Measurements from ENCODE around the gene HM13. TPM values are rescaled to one million over a fixed set of nuclear protein-coding genes. Genes with fewer than 3 reads are reported as not detected.
A peak's percentile ranks its signal among the peaks of the same experiment; 100 is the strongest.

HM13 gene
- total RNA-seq, 2 donors from 2014 or later, result 131 to 146 TPM

DNA sequence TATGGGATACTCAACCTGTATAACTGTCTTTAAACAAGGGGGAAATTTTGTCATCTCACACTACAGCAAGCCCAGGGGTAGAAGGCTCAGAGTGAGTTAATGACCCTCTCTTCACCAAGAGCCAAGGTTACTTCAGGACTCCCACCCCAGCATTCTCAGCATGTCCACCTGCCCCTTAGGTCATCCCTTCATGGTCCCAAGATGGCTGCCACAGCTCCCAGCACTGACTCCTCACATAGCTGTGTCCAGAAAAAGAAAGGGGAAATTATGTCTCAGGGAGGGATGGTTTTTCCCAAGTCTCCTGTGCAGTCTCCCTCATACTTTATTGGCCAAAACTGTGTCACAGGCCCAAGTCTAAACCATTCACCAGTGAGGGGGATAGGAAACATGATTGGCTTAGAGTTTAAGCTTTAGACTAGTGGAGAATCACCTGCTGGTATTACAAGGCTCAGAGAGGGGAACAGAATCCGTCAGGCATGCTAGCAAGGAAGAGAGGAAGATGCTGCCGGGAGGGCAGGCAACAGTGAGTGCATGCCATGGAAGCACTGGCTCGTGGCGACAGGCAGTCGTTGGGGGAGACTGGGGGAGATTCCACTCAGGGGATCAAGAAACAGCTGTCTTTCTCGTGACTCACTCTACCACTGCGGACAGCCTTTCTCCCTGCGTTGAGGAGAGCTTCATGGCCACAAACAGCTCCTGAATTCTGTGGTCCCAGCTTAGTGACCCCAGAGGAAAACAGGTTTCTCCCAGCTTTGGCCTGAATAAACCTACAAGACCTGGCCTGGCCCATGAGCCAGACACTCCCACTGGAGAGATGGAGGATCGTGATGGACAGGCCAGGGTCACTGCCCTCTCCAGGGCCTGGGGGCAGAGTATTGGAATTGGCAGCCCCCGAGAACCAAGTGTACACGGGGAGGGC, 37.2 kb downstream of the HM13 start:
- peaks cover 11% of the 10 kb centered on the region for H3K4me1 Mint-ChIP-seq (ENCODE audit: low read depth)
- no peak overlapping the region for H3K27ac Mint-ChIP-seq
- DNase-seq, result no peak
- H3K4me3 Mint-ChIP-seq, result no peak overlapping the region
- H3K9me3 Mint-ChIP-seq, result no peaks in the 10 kb centered on the region
- no peak for ATAC-seq (replicated peaks in 1 of 2)
- H3K36me3 Mint-ChIP-seq (ENCODE audit: insufficient read depth in 2 of 2), result peaks cover 7 to 18% of the 10 kb centered on the region in 2 donors
- no peaks in the 10 kb centered on the region for H3K27me3 Mint-ChIP-seq (ENCODE audit: low read depth)

DNA sequence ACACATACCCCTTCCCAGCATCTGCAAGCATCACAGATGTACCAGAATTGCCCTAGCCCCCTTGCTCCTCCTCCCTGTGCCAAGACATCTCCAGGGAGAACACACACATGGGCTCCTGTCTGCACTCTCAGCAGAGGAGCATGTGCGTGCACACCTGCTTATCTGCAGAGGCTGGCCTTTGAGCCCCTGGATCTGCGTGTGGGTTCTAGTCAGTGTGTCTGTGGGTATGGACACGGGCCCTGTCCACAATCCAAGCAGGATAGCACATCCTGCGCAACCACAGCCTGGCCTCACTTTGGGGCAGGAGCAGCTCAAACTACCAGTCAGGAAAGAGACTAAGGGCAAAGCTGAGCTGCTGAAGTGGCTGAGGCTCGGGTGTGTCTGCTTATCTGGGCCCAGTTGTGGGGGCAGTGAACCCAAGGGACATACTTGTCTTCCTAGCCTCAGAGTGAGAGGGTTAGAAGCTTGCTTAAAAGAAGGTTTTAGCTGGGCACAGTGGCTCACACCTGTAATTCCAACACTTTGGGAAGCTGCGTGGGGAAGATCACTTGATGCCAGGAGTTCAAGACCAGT, 41.0 kb downstream of the HM13 start:
- DNase-seq (no peak), ATAC-seq (replicated peaks in 1 of 2) (no peak)
- Mint-ChIP-seq H3K27ac (no peak overlapping the region), H3K4me1 (ENCODE audit: low read depth) (peaks cover 12% of the 10 kb centered on the region), H3K9me3 (no peaks in the 10 kb centered on the region), H3K27me3 (ENCODE audit: low read depth) (no peaks in the 10 kb centered on the region), H3K36me3 (ENCODE audit: insufficient read depth in 2 of 2) (peaks cover 4 to 6% of the 10 kb centered on the region in 2 donors), H3K4me3 (no peak overlapping the region)

DNA sequence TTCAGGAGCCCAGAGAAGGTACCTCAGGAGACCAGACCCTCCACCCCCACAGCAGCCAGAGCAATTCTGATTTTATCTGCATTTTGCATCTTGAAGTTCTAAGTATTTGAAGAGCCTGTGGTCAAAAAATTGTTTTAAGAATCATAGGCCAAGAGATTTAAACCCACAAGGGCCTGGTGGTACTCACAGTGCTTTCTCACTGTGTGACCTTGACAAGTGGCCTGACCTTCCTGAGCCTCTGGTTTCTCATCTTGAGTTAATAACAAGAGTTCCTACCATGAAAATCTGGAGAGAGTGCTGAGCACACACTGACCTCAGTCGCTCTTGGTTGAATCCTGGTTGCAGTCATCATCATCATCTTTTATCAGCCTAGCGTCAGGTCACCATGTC, 45.5 kb downstream of the HM13 start:
- ATAC-seq (replicated peaks in 1 of 2), result peak; percentile 23 to 32
- H3K4me3 Mint-ChIP-seq, result no peak overlapping the region
- no peaks in the 10 kb centered on the region for H3K27me3 Mint-ChIP-seq (ENCODE audit: low read depth)

DNA sequence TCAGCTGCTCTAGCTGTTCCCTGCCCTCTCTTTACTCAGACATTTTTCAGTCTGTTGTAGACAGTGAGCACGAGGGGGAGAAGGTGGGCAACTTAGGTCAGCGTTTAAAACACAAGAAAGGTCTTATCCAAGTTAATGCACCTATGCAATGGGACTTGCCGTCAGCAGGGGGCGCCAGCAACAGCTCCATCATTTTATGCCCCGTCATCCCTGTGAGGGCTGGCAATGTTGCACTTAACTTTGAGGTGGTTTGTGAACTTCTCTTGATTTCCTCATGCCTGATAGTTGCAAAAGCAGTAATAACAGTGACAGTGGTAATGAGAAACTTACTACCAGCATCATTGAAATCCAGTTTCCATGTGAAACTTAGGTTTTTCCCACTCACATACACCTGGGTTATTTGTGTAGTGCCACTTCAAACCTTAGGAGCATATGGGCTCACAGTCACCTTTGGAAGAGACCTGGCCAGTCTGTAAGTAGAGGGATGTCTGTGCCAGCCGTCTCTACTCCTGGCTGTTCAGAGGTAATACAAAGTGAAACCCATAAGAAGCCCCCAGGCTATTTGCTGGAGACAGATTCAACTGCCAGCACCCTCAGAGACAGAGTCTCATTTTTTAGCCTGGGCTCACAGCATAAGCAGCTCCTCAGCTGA, 46.0 kb downstream of the HM13 start:
- H3K9me3 Mint-ChIP-seq, result no peaks in the 10 kb centered on the region
- peak; percentile 74 to 76 for ATAC-seq (replicated peaks in 1 of 2)
- H3K4me3 Mint-ChIP-seq, result no peak overlapping the region
- peak; percentile 76 to 77 for DNase-seq
- H3K4me1 Mint-ChIP-seq (ENCODE audit: low read depth), result peaks cover 21% of the 10 kb centered on the region
- no peaks in the 10 kb centered on the region for H3K27me3 Mint-ChIP-seq (ENCODE audit: low read depth)
- H3K27ac Mint-ChIP-seq, result peak overlapping the region; percentile 82
- H3K36me3 Mint-ChIP-seq (ENCODE audit: insufficient read depth in 2 of 2), result peaks cover under 1 to 12% of the 10 kb centered on the region in 2 donors

More for the DNA sequence above, 45.5 kb downstream of the HM13 start:
- Mint-ChIP-seq H3K36me3 (ENCODE audit: insufficient read depth in 2 of 2) (peaks cover 4 to 12% of the 10 kb centered on the region in 2 donors), H3K4me1 (ENCODE audit: low read depth) (peaks cover 21% of the 10 kb centered on the region), H3K27ac (peak overlapping the region; percentile 82), H3K9me3 (no peaks in the 10 kb centered on the region)
- no peak for DNase-seq

DNA sequence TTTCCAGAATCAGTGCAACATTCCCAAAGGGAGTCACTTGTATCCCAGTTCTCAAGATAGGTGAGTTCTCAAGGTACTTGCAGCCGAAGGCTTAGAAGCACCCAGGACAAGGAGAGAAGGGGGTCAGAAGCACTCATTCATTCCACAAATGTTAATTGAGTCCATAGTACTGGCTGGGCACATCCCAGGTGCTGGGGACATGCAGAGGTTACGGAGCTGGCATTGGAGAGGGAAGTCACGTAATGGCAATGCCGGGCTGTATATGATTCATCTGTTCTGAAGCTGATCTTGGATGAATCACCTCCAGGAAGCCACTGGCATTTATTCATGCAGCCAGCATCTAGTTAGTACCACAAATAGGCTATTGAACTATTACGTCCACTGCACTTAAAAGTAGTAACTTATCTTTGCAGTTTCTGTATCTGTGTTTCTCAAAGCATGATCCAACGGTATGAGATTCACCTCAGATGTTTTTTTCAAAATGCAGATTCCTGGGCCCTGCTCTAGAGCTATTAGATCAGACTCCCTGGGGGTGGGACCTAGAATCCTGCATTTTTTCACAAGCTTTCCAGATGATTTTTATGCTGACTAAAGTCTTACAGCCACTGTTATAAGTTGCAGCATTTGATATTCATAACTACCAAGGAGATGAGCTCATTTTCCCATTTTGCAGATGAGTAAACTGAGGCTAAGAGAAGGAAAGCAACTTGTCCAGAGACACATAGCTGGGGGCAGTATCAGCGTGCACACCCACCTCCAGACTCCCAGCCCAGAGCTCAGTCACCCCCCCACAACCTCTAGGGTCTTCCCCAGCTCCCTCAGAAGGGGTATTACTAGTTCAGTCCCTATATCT, 46.7 kb downstream of the HM13 start:
- ATAC-seq (replicated peaks in 1 of 2), result peak; percentile 31 to 36
- Mint-ChIP-seq H3K9me3 (no peaks in the 10 kb centered on the region), H3K27ac (peak overlapping the region; percentile 82), H3K4me1 (ENCODE audit: low read depth) (peaks cover 28% of the 10 kb centered on the region), H3K27me3 (ENCODE audit: low read depth) (no peaks in the 10 kb centered on the region), H3K36me3 (ENCODE audit: insufficient read depth in 2 of 2) (peaks cover 1 to 12% of the 10 kb centered on the region in 2 donors), H3K4me3 (no peak overlapping the region)
- no peak for DNase-seq

DNA sequence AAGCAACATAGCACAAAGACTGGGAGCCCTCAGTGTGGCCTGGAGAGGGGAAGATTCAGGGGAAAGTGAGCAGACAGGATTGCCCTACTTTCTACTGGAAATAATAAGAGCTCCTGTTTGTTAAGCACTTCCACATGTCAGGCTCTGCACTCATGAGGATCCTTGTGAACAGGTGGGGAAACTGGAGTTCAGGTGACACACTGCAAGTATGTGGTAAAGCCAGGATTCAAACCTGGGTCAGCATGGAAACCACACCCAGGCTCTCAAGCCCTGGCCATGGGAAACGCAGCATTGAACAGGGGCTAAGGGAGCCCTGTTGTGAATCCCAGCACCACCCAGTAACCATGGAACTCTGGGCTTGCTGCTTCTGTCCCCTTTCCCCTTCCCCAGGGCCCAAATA, 48.0 kb downstream of the HM13 start:
- peaks cover 1 to 12% of the 10 kb centered on the region in 2 donors for H3K36me3 Mint-ChIP-seq (ENCODE audit: insufficient read depth in 2 of 2)
- no peak overlapping the region for H3K4me3 Mint-ChIP-seq
- DNase-seq, result no peak

DNA sequence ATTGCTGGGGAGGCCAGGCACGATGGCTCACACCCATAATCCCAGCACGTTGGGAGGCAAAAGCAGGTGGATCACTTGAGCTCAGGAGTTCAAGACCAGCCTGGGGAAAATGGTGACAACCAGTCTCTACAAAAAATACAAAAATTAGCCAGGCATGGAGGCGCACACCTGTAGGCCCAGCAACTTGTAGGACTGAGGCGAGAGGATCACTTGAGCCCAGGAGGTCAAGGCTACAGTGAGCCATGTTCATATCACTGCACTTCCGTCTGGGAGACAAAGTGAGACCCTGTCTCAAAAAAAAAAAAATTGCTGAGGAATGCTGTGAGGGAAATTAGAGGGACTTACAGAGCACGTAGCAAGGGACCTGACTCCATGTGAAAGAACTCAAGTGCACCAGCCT, 50.0 kb downstream of the HM13 start:
- Mint-ChIP-seq H3K4me3 (no peak overlapping the region), H3K9me3 (no peaks in the 10 kb centered on the region), H3K36me3 (ENCODE audit: insufficient read depth in 2 of 2) (peaks cover 1 to 12% of the 10 kb centered on the region in 2 donors), H3K27ac (no peak overlapping the region), H3K27me3 (ENCODE audit: low read depth) (no peaks in the 10 kb centered on the region), H3K4me1 (ENCODE audit: low read depth) (peaks cover 49% of the 10 kb centered on the region)
- no peak for DNase-seq
- no peak for ATAC-seq (replicated peaks in 1 of 2)

More for the DNA sequence above, 48.0 kb downstream of the HM13 start:
- H3K4me1 Mint-ChIP-seq (ENCODE audit: low read depth), result peaks cover 40% of the 10 kb centered on the region
- no peaks in the 10 kb centered on the region for H3K27me3 Mint-ChIP-seq (ENCODE audit: low read depth)
- H3K9me3 Mint-ChIP-seq, result no peaks in the 10 kb centered on the region
- no peak for ATAC-seq (replicated peaks in 1 of 2)
- H3K27ac Mint-ChIP-seq, result no peak overlapping the region

DNA sequence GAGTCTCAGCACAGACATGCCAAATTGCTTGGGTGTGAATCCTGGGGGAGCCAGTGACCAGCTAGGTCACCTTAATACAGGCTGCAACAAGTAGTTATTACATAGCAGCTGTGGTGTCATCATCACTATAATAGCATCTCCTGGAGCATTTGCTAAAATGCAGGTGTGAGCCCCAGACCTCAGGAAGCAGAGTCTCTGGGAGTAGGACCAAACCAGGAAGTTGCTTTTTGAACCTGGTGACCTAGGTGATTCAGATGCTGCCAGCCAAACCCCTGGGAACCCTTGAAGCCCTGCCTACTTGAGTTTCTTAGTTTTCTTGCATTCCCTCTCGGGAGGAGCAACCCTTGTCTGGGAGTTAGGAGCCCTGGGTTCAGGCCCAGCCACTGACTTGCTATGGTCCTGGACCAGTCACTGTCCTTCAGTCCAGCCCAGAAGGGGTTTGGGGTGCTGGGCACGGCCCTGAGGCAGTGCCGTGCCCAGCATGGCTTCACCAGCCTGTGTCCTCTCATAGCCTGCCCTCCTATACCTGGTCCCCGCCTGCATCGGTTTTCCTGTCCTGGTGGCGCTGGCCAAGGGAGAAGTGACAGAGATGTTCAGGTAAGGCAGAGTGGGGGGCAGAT, 51.6 kb downstream of the HM13 start:
- no peak for ATAC-seq (replicated peaks in 1 of 2)

DNA sequence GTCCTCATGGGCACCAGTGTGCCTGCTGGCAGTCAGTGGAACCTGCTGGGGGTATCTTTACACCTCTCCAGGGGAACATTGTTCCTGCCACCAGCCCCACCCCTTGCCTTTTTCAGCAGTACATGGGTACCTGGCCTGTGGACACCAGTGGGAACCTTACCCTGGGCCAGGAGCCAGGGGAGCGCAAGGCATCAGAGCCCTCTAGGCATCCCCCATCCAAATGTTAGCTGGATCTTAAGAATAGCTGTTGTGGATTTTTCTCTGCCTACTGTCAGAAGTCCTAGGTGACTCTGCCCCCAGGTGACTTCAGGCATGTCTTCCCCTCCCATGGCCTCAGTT, 52.0 kb downstream of the HM13 start:
- ATAC-seq (replicated peaks in 1 of 2) (no peak), DNase-seq (no peak)
- Mint-ChIP-seq H3K4me3 (no peak overlapping the region), H3K9me3 (no peaks in the 10 kb centered on the region), H3K27ac (peak overlapping the region; percentile 46), H3K4me1 (ENCODE audit: low read depth) (peaks cover 38% of the 10 kb centered on the region), H3K27me3 (ENCODE audit: low read depth) (no peaks in the 10 kb centered on the region), H3K36me3 (ENCODE audit: insufficient read depth in 2 of 2) (peaks cover 1 to 12% of the 10 kb centered on the region in 2 donors)

More for the DNA sequence above, 51.6 kb downstream of the HM13 start:
- peaks cover 1 to 12% of the 10 kb centered on the region in 2 donors for H3K36me3 Mint-ChIP-seq (ENCODE audit: insufficient read depth in 2 of 2)
- no peak for DNase-seq
- H3K27ac Mint-ChIP-seq, result peak overlapping the region; percentile 29
- no peaks in the 10 kb centered on the region for H3K27me3 Mint-ChIP-seq (ENCODE audit: low read depth)
- no peaks in the 10 kb centered on the region for H3K9me3 Mint-ChIP-seq
- H3K4me1 Mint-ChIP-seq (ENCODE audit: low read depth), result peaks cover 42% of the 10 kb centered on the region
- H3K4me3 Mint-ChIP-seq, result no peak overlapping the region

DNA sequence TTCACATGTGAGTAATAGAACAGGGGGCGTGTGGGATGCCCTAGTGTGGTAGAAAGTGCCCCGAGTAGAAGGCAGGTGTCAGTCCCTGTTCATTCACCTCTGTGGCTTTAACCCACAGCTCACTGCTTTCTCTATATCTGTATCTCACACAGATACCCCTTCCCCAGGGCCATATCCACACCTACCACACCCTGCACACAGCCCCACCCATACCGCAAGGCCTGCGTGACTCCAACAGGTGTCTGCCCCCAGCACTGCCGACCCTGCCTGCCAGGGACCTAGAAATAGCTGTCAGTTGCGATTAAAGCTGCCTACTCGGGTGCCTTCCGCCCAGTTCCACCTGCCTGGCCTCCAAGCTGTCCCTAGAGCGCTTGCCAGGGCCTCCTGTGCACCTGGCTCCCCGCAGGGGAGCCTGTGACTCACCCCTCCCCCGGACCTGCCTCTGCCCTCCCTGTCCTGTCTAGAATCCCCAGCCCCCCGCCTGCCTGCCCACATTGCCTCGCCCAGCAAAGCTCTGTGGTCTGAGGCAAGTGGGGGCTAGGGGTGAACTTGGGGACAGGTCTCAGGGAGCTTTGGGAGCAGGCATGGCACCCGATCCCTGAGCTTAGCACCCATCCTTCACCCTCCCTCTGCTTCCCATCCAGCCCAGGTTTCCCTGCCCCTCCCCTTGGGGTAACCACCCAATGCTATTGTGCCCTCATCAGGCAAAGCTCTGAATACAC, 52.6 kb downstream of the HM13 start:
- Mint-ChIP-seq H3K4me1 (ENCODE audit: low read depth) (peaks cover 43% of the 10 kb centered on the region), H3K9me3 (no peaks in the 10 kb centered on the region), H3K36me3 (ENCODE audit: insufficient read depth in 2 of 2) (peaks cover 1 to 8% of the 10 kb centered on the region in 2 donors), H3K27me3 (ENCODE audit: low read depth) (no peaks in the 10 kb centered on the region), H3K27ac (peak overlapping the region; percentile 46), H3K4me3 (peak overlapping the region in 1 of 2 donors; percentile 27)
- DNase-seq, result peak in 1 of 2 donors; percentile 43
- peak; percentile 47 to 61 for ATAC-seq (replicated peaks in 1 of 2)

DNA sequence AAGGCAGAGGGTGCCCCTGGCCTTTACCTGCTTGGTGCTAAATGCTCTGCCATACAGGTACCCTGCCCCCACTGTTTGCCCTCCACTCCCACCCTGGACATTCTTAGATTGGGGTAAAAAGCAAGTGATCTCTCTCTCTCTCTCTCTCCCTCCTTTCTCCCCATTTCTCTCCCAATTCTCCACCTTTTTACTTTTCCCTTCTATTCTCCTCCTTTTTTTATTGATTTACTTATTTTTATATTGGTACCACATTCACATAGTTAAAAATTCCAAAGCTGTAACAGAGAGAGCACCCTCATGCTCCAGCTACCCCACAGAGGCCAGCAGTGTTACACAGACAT, 53.1 kb downstream of the HM13 start:
- H3K27ac Mint-ChIP-seq, result peak overlapping the region; percentile 92
- no peak for ATAC-seq (replicated peaks in 1 of 2)

More for the DNA sequence above, 53.1 kb downstream of the HM13 start:
- Mint-ChIP-seq H3K4me3 (peak overlapping the region in 1 of 2 donors; percentile 27), H3K27me3 (ENCODE audit: low read depth) (no peaks in the 10 kb centered on the region), H3K9me3 (no peaks in the 10 kb centered on the region), H3K36me3 (ENCODE audit: insufficient read depth in 2 of 2) (peaks cover 1 to 5% of the 10 kb centered on the region in 2 donors), H3K4me1 (ENCODE audit: low read depth) (peaks cover 48% of the 10 kb centered on the region)
- DNase-seq, result no peak

Data from activated T-cell treated with anti-CD3 and anti-CD28 coated beads, Interleukin-2, amount 50 U/mL, for 72 hours (primary cell).